Activated CD8-positive, alpha-beta memory T cell treated with anti-CD3 and anti-CD28 coated beads, Interleukin-2, amount 50 U/mL, for 24 hours (primary cell): ENCODE data around the gene PARD6B.
"Not testable (repeated sequence)": the region's sequence is repeated elsewhere in the genome, so short reads cannot be mapped to it uniquely, and the experiment has no call there.

Source experiments
- DNase-seq: peaks from one replicate; pipeline ENCODE4 v3.0.0-alpha.2; 2020; ENCODE audit errors: extremely low read depth

Gene PARD6B

DNA sequence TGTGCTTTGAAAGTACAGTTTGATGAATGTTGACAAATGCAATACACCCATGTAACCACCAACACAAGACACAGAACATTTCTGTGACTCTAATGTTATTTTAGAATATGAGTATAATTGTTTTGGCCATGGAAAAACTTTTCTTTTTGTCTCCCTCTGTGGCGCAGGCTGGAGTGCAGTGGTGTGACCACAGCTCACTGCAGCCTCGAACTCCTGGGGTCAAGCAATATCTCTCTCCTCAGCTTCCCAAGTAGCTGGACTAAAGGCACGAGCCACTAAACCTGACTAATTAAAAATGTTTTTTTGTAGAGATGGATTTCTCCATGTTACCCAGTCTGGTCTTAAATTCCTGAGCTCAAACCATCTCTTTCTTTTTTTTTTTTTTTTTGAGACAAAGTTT lies 43.1 kb downstream of the PARD6B start:
- DNase-seq: no peak

DNA sequence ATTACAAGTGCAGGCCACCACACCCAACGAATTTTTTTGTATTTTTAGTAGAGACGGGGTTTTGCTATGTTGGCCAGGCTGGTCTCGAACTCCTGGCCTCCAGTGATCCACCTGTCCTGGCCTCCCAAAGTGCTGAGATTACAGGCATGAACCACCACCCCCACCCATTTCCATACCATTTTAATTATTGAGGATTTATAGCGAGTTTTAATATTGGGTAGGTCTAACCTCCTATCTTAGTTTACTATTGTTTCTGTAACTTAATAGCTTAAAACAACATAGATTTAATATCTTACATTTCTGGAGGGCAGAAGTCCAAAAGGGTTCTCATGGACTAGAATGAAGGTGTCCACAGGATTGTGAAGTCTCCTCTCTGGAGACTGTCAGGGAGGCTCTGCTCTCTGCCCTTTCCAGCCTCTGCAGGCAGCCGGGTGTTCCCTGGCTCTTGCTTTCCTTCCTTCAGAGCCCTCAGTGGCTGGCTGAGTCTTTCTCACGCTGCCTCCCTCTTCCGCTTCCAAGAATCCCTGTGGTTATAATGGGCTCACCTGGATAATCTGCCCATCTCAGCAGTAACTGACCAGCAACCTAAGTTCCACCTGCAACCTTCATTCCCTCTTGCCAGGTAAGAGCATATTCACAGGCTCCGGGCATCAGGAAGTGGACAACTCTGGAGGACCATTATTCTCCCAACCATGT lies 44.9 kb downstream of the PARD6B start:
- DNase-seq: no peak

DNA sequence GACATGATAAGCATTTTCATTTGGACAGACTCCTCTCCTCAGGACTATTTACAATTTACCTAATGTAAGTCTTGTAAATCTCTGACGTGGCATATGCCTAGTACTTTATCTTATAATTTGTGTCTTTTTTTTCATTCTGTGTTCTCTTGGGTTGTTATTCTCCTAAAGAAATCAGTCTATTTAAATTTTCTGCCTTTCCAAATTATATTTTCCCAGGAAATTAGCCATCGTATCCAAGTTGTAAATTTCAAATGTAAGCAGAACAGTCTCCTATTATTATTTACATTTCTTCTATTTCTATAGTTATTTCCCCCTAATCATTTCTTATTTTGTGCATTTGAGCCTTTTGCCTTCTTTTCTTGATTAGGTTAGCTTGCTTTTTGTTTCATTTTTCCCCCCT lies 46.0 kb downstream of the PARD6B start:
- DNase-seq: no peak

DNA sequence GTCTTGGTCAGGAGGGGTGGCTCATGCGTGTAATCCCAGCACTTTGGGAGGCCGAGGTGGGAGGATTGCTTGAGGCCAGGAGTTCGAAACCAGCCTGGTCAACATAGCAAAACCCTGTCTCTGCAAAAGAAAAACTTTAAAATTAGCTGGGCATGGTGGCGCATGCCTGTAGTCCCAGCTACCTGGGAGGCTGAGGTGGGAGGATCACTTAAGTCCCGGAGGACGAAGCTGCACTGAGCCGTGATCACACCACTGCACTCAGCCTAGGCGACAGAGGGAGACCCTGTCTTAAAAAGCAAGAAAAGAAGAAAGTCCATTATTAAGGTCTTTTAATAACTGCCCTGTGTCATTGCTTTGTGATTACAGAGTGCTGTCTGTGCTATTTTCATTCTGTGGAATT lies 47.6 kb downstream of the PARD6B start:
- DNase-seq: not testable (repeated sequence)

DNA sequence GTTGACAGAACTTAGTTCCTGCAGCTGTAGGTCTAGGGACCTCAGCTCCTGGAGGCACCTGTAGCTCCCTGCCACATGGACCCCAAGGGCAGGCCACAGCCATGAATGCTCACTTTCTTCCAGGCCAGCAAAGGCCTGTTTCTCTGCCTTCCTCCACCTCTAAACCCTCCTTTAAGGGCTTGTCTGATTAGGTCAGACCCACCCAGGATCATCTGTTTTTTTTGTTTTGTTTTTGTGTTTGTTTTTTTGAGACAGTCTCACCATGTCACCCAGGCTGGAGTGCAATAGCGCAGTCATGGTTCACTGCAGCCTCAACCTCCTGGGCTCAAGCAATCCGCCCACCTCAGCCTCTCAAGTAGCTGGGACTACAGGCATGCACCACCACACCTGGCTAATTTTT lies 52.0 kb downstream of the PARD6B start:
- DNase-seq: no peak

DNA sequence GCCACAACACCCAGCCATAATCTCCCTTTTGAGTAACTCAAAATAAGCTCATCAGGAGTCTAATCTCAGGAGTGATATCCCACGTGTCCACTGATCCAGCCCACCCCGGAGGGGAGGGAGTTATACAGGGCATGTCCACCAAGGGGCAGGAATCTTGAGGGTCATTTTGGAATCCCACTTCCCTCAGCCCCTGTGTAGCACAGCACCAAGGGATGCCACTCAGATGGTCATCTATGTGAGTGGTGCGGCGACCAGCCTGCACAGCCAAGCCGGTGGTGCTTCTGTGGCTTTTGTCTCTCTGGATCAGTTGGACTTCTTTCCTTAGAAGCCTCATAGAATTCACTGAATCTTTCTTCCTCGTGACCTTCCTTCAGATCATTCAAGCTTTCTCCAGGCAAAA lies 52.5 kb downstream of the PARD6B start:
- DNase-seq: no peak

DNA sequence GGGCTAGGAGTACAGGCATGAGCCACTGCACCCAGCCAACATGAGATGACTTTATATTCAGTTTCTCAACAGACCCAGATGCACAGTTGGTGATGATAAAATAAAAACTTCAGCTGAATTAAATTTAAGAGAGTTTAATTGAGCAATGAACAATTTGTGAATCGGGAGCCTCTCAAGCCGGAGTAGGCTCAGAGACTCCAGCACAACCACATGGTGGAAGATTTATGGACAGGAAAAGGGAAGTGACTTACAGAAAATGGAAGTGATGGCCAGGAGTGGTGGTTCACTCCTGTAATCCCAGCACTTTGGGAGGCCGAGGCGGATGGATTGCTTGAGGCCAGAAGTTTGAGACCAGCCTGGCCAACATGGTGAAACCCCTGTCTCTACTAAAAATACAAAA lies 53.1 kb downstream of the PARD6B start:
- DNase-seq: no peak

DNA sequence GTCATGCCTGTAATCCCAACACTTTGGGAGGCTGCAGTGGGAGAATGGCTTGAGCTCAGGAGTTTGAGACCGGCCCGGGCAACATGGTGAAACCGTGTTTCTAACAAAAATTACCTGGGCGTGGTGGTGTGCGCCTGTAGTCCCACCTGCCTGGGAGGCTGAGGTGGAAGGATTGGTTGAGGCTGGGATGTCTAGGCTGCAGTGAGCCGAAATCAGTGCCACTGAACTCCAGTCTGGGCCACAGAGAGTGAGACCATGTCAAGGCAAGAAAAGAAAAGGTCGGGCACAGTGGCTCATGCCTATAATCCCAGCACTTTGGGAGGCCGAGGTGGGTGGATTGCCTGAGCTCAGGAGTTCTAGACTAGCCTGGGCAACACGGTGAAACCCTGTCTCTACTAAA lies 55.3 kb downstream of the PARD6B start:
- DNase-seq: no peak

DNA sequence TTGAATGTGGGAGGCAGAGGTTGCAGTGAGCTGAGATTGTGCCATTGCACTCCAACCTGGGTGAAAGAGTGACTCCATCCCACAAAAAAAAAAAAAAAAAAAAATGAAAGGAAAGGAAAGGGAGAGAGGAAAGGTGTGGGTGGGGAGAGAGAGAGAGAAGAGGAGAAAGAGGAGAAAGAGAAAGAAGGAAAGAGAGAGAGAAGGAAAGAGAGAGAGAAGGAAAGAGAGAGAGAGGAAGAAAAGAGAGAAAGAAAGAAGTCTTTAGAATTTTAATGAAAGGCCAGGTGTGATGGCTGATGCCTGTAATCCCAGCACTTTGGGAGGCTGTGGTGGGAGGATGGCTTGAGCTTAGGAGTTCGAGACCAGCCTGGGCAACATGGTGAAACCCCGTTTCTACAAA lies 55.8 kb downstream of the PARD6B start:
- no peak for DNase-seq

DNA sequence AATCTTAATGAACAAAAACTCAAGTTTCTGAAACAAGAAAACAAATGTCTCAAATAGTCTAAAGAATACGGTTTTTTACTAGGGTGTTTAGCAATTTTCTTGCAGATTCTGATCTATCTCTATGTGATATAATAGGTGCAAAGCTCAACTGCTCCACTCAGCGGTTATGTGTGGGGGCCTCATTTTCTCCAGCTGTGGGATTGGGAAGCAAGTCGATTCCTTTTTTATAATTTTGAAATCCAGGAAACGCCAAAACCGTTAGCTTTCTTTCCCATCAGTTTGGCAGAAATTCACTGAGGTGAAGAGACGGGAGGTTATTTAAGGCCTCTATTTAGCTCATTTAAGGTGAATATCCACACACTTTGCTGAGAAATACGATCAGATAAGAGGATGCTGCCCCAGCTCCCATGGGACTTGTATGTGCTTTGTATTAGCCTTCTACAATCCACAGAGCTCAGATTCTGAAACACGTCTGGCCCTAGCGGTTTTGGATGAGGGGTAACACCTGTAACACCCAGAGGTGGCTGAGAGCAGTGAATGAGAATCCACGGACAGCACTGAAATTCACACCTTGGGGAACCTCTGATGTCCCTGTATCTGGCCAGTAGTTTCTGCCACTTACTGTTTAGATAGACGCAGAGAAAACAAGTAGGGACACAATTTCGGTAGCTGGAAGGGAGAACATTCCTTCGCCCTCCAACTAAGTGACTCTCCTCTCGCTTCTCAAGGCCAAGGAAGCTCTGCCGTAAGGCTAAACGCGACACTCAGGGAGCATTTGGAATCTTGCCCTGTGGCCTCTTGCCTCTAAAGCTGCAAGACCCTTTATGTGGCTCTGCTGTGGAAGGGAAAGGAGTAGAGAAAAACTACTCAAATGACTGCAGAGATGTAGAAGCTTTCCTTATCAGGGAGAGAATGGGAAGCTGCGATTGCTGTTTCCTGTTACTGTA lies 56.9 kb downstream of the PARD6B start:
- no peak for DNase-seq

DNA sequence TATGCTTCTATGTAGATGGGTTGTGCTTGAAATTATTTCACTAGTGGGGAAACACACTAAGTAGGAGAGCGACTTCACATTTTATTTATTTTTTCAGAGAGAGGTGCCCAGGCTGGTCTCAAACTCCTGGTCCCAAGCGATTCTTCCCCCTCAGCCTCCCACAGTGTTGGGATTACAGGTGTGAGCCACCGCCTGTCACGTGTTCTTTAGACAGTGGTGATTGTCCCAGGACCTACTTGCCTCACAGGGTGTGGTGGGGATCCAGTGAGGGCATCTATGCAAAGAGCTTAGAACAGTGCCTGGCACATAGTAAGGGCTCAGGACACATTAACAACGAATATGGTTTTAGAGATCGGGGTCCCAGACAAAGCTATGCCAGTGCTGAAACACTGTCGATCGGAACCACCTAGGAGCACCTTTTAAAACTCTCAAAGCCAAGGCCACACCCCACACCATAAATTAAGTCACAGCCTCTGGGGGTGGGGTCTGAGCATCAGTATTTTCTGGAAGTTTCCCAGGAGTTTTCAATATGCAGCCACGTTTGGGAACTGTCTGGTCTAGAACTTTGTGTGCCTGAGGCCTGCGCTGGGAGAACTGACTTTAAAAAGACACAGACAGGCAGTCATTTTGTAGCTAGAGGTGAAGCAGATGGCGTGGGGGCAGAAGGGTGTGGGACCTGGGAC lies 58.7 kb downstream of the PARD6B start:
- no peak for DNase-seq

DNA sequence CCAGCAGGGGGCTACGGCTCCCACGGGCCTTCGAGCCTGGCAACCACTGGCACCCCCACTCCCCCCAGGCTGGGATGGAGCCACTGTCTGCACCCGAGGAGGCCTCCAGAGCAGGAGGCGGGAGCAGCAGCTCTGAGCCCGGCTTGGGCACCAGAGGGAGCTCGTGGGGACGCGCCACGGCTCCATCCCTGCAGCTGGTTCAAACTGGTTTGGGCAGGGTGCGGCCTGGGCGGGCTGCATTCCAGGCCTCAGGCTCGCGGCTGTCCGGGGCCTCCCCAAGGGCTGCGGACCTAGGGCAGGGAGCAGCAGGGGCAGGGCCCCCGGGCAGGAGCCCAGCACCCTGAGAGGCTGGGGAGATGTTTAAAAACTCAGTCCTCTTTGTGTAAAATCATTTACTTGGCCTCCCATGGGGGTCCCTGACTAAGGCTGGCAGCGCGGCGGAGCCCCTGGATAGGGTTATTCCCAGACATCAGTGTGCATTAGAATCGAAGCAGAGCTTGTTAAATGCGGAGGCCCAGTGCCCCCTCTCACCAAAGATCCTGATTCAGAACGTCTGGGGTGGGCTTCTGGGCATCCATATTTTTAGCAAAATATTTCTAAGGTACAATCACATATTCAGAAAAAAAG lies 59.4 kb downstream of the PARD6B start:
- DNase-seq: peak; percentile 47

DNA sequence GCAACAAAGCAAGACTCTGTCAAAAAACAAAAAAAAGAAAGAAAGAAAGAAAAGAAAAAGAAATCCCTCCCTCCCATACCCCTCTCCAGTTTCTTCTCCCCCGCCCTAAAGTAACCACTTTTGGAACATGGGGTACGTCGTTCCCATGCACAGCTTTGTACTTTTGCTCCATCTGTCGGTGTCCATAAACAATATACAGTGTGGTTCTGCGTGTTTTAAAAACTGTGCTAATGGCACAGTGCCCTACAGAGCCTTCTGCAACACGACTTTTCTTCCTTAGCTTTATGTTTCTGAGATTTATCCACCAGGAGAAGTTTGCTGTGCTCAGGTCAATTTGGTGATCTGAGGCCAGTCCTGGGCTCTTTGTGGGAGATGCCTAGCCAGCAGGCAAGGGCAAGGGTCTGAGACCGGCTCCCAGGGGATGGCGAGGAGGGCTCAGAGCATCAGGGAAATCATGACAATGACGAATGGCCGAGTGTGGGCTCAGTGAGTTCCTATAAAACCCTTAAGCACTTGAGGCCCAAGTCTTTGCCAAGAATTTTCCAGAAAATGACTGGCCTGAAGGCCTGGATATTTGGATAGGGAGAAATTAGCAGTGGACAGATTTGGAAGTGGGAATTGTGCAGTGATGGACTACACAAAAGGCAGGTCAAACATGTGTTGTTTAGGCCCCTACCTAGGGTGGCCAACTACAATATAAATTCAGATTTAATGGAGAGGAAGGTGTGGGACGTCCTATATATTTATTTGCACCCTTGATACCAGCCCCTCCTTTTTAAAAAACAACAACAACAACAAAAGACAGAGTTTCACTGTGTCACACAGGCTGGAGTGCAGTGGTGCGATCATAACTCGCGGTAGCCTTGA lies 61.6 kb downstream of the PARD6B start:
- no peak for DNase-seq

DNA sequence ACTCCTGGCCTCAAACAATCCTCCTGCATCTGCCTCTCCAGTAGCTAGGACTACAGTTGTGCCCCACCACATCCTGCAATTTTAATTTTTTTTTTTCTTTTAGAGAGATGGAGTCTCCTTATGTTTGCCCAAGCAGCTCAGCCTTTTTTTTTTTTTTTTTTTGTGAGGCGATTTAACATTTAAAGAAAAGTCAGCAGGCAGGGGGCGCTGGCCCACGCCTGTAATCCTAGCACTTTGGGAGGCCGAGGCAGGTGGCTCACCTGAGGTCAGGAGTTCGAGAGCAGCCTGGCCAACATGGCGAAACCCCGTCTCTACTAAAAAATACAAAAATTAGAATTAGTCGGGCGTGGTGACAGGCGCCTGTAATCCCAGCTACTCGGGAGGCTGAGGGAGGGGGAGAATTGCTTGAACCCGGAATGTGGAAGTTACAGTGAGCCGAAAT lies 62.2 kb downstream of the PARD6B start:
- not testable (repeated sequence) for DNase-seq

DNA sequence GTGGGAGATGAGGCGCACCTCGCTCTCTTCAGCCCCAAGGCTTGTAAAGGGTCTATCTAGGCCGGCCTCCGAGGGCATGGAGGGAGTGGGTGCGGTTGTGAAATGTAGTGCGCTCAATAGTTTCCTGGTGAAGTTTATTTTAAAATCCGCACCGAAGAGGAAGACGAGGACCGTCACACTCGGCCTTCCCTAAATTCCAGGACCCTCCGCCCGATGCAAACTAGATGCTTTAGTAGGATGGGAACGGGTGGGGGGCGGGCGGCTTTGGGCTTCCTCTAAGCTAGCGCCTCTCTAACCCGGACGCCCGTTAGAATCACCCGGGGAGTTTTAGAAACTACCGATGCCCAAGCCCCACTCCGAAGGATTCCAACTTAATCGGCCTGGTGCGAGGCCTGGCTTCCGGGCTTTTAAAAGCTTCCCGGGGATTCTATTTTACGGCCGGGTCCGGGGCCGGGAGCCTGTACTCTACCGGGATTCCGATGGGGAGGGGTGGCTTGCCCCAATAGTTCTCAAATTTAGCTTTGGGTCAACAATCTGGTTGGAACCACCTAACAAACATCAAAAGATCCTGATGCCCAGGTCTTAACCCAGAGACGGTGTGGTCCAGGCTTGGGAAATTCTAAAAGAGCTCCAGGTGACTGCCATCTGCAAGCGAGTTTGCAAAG lies 62.9 kb downstream of the PARD6B start:
- DNase-seq: no peak

DNA sequence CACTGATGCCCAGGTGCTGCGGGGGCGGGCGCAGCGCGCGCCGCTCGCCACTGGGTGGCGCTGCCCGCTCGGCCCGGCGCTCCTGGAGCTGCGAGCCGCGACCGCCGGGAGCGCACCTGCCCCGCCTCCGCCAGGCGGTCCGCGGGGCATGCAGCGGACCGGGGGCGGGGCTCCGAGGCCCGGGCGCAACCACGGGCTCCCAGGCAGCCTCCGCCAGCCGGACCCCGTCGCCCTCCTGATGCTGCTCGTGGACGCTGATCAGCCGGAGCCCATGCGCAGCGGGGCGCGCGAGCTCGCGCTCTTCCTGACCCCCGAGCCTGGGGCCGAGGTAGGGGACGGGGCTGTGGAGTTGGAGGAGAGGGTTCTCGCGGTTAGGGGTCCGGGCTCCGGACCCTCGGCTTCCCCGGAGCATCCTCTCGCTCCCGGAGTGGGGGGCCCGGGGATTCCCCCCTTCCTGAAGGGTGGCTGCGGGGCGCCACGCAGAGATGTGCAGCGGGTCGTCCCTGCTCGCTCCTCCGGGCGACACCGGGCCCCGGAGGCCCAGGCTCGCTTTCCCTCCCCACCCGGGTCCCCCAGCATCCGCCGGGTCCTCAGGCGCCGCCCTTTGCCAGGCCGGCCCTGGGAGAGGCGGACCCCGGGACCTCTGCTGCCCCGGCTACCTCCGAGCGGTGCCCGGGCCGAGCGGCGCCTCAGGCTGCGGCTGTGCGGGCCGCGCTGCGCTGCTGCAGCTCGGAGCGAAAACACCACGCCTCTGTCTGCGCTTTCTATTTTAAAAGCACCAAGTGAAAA lies 63.7 kb downstream of the PARD6B start, which contains the start of gene BCAS4:
TSS of gene BCAS4 (plus strand) at position 216 of the 789 bp plus-strand sequence. CDS start at position 239, 23 bp downstream.
- DNase-seq: peak; percentile 52

DNA sequence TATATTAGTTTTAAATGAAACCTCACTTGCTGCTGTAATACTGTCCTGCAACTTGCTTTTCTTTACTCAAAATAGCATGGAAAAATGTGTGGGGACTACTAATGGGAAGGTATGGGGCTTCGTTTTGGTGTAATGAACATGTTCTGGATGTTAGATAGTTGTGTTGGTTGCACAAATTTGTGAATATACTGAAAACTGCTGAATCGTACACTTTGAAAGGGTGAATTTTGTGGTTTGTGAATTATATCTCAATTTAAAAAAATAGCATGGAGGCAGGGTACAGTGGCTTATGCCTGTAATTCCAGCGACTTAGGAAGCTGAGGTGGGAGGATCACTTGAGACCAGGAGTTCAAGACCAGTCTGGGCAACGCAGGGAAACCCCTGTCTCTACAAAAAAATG lies 65.8 kb downstream of the PARD6B start:
- DNase-seq: no peak

DNA sequence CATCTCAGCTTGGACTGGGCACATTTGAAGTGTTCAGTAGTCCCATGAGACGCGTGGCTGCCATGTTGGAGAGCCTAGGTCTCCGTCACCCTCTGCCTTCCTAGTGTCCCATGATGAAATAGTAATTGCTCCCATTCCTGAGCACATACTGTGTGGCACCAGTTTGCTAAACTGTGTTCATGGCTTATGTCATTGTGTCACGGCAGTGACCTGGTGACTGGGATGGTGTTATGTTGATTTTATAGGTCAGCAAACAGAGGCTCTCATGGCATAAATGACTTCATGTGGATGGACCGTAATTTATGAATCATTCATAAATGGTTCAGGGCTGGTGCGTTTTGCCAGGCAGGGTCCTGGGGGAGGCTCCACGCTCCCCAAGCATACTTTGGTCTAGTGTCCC lies 67.3 kb downstream of the PARD6B start:
- no peak for DNase-seq

DNA sequence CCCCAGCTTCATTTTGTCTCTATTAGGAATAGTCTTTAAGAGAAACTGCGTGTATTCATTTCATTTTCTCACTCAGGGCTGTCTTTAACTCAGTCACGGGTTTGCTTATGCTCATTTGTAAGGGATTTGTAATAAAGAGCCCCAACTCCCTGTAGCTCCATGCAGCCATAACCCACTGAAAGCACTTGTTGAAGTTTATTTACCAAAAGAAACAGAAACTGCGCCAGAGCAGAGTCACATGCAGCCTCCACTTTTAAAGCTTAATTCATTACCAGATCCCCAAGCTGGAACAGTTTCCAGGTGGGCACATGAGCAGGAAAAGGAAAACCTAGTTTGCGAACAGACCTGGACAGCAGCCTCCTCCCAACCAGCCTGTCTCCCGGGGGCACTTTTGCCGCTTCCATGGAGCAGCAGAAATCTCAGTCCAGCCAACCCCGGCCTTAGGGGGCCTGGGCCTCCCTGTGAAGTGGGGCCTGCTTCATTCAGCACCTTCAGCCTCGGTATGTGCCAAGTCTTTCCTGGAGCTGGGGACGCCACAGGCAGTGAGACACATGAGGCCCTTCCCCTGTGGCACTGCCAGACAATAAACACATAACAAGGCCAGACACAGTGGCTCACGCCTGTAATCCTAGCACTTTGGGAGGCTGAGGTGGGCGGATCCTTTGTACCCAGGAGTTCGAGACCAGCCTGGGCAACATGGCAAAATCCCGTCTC lies 68.0 kb downstream of the PARD6B start:
- DNase-seq: no peak
